ENCODE results near the gene KRTAP10-11. TPM values are rescaled to one million over a fixed set of nuclear protein-coding genes. Genes with fewer than 3 reads are reported as not detected.

The KRTAP10-11 gene
- total RNA-seq, 1 experiment from 2014 or later = not detected

DNA sequence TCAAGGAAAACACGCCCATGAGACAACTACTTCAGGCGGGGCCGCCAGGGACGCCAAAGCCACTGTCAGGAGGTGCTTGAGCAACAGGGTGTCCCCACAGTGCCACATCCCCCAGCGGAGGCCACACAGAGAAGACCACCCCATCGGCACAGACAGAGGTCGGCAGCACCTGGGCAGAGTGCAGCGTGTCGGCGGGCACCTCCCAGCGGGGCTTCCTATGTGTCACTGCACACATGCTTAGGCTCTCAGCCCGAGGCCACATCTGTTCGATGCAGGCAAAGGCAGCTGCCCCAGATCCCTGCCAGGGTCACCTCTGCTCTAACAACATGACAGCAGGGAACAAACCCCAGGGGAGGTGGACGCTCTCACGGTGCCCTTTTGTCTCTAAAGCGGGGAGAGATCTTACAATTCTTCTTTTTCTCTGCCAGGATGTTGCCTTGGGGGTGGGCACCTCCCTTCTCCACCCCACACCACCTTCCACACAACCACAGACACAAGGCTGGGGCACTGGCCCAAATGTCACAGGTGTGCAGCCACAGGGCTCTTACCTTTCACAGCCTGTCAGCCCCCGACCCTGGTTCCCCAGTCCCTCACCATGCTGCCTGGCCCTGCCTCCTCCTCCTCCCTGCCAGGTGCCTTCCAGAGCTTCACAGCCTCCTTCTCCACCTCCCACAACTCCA, 30.2 kb upstream of the KRTAP10-11 start:
- ChIA-PET POLR2A (no interaction called here), CTCF (interaction anchor here (0.7 kb wide), 1 partner anchor 270 kb away, joined by 4 read pairs; no protein-coding TSS in a partner anchor)
- intact Hi-C loops (cut with micrococcal nuclease; ENCODE audit: unreplicated experiment) = no loop called here
- H3K36me3 ChIP-seq (ENCODE audit: control insufficient read depth, insufficient read depth, low read length) = no peaks in the 10 kb centered on the region
- H3K4me3 Mint-ChIP-seq (ENCODE audit: unreplicated experiment) = no peak overlapping the region
- peaks cover 15% of the 10 kb centered on the region; the same call in 1 of the 2 replicates for H3K9me3 ChIP-seq
- H3K27ac Mint-ChIP-seq (ENCODE audit: unreplicated experiment) = no peak overlapping the region
- H3K4me3 ChIP-seq (ENCODE audit: low read depth, low read length) = no peak overlapping the region
- TF ChIP-seq, protein P1, sequence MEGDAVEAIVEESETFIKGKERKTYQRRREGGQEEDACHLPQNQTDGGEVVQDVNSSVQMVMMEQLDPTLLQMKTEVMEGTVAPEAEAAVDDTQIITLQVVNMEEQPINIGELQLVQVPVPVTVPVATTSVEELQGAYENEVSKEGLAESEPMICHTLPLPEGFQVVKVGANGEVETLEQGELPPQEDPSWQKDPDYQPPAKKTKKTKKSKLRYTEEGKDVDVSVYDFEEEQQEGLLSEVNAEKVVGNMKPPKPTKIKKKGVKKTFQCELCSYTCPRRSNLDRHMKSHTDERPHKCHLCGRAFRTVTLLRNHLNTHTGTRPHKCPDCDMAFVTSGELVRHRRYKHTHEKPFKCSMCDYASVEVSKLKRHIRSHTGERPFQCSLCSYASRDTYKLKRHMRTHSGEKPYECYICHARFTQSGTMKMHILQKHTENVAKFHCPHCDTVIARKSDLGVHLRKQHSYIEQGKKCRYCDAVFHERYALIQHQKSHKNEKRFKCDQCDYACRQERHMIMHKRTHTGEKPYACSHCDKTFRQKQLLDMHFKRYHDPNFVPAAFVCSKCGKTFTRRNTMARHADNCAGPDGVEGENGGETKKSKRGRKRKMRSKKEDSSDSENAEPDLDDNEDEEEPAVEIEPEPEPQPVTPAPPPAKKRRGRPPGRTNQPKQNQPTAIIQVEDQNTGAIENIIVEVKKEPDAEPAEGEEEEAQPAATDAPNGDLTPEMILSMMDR (IDR thresholded peaks at IDR 0.05; ENCODE audit: insufficient read depth in 1 of 2, low read depth in 1 of 2, low read length in 1 of 2, severe bottlenecking in 1 of 2, unreplicated experiment in 1 of 2) = no peak
- no TSS peak for BruUV-seq (replicated peaks)
- H3K27me3 Mint-ChIP-seq (ENCODE audit: insufficient read depth, unreplicated experiment) = peaks cover 6% of the 10 kb centered on the region
- no peaks in the 10 kb centered on the region for H3K27me3 ChIP-seq (replicated peaks; ENCODE audit: control insufficient read depth, insufficient read depth, low read length)
- no peak for DNase-seq
- H3K4me1 Mint-ChIP-seq (ENCODE audit: low read depth, unreplicated experiment) = no peaks in the 10 kb centered on the region
- no peaks in the 10 kb centered on the region for H3K4me1 ChIP-seq
- H3K9me3 Mint-ChIP-seq (ENCODE audit: unreplicated experiment) = peaks cover 40% of the 10 kb centered on the region
- H3K36me3 Mint-ChIP-seq (ENCODE audit: insufficient read depth, unreplicated experiment) = no peaks in the 10 kb centered on the region

DNA sequence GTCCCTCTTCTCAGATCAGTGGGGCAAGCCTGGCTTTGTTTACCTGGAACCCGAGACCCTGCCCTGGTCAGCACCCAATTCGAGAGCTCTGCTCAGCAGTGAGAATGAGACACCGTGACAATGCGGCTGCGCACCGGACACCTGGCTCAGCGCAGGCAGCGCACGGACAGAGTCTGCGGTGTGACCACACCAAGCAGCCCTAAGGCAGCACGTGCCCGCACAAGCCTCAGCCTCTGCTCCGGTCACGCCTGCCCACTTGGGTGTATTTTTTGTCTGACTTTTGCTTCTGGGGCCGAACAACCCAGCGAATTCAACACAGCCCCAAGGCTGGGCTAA, 29.7 kb upstream of the KRTAP10-11 start:
- Mint-ChIP-seq H3K9me3 (ENCODE audit: unreplicated experiment) (peaks cover 35% of the 10 kb centered on the region), H3K4me3 (ENCODE audit: unreplicated experiment) (no peak overlapping the region), H3K27me3 (ENCODE audit: insufficient read depth, unreplicated experiment) (peaks cover 6% of the 10 kb centered on the region), H3K4me1 (ENCODE audit: low read depth, unreplicated experiment) (no peaks in the 10 kb centered on the region), H3K36me3 (ENCODE audit: insufficient read depth, unreplicated experiment) (no peaks in the 10 kb centered on the region), H3K27ac (ENCODE audit: unreplicated experiment) (no peak overlapping the region)
- no peaks in the 10 kb centered on the region for H3K36me3 ChIP-seq (ENCODE audit: control insufficient read depth, insufficient read depth, low read length)
- CTCF ChIA-PET = no interaction called here
- H3K4me3 ChIP-seq (ENCODE audit: low read depth, low read length) = no peak overlapping the region
- H3K4me1 ChIP-seq = no peaks in the 10 kb centered on the region
- POLR2A ChIA-PET = no interaction called here
- BruUV-seq (replicated peaks) = no TSS peak
- H3K27me3 ChIP-seq (replicated peaks; ENCODE audit: control insufficient read depth, insufficient read depth, low read length) = no peaks in the 10 kb centered on the region
- H3K9me3 ChIP-seq = peaks cover 12% of the 10 kb centered on the region; the same call in 1 of the 2 replicates
- TF ChIP-seq, protein P1 (IDR thresholded peaks at IDR 0.05; ENCODE audit: insufficient read depth in 1 of 2, low read depth in 1 of 2, low read length in 1 of 2, severe bottlenecking in 1 of 2, unreplicated experiment in 1 of 2) = no peak
- intact Hi-C loops (cut with micrococcal nuclease; ENCODE audit: unreplicated experiment) = no loop called here
- no peak for DNase-seq

DNA sequence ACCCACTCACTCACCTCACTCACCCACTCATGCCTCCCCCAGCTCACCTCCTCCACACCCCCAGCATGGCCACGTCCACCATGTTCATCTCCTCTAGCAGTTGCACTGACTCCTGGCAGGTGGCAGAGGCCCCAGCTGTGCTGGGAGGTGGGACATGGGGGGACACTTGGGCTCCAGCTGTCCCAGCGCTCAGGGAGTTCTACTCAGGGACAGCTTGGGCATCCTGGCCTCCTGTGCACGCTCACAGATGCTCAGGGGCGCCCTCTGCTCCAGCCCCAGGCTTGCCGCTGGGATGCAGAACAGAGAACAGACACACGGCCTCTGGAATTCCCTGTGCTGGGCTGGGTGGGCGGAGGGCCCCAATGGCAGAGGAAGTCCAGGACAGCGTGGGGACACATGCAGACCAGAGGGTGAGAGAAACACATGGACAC, 29.1 kb upstream of the KRTAP10-11 start:
- Mint-ChIP-seq H3K36me3 (ENCODE audit: insufficient read depth, unreplicated experiment) (no peaks in the 10 kb centered on the region), H3K27ac (ENCODE audit: unreplicated experiment) (no peak overlapping the region), H3K27me3 (ENCODE audit: insufficient read depth, unreplicated experiment) (peaks cover 6% of the 10 kb centered on the region), H3K4me3 (ENCODE audit: unreplicated experiment) (no peak overlapping the region), H3K9me3 (ENCODE audit: unreplicated experiment) (peaks cover 35% of the 10 kb centered on the region), H3K4me1 (ENCODE audit: low read depth, unreplicated experiment) (no peaks in the 10 kb centered on the region)
- Histone ChIP-seq H3K4me3 (ENCODE audit: low read depth, low read length) (no peak overlapping the region), H3K36me3 (ENCODE audit: control insufficient read depth, insufficient read depth, low read length) (no peaks in the 10 kb centered on the region), H3K9me3 (peaks cover 12% of the 10 kb centered on the region; the same call in 1 of the 2 replicates), H3K4me1 (no peaks in the 10 kb centered on the region), H3K27me3 (replicated peaks; ENCODE audit: control insufficient read depth, insufficient read depth, low read length) (no peaks in the 10 kb centered on the region)
- POLR2A ChIA-PET = no interaction called here
- intact Hi-C loops (cut with micrococcal nuclease; ENCODE audit: unreplicated experiment) = no loop called here
- TF ChIP-seq, protein P1 (IDR thresholded peaks at IDR 0.05; ENCODE audit: insufficient read depth in 1 of 2, low read depth in 1 of 2, low read length in 1 of 2, severe bottlenecking in 1 of 2, unreplicated experiment in 1 of 2) = no peak
- no peak for DNase-seq
- CTCF ChIA-PET = no interaction called here
- no TSS peak for BruUV-seq (replicated peaks)

Measured in Caco-2 (cell line).